Activated naive CD4-positive, alpha-beta T cell treated with anti-CD3 and anti-CD28 coated beads, Interleukin-2, amount 50 U/mL, for 72 hours (primary cell): ENCODE results near the gene IL10. TPM values are rescaled to one million over a fixed set of nuclear protein-coding genes. Genes with fewer than 3 reads are reported as not detected.

Experiments
- ATAC-seq, 2 donors: fragments of 150-1000 bp; cut with Tn5 transposase; 2 replicates each; pipeline ENCODE4 v1.10.0; 2021; ENCODE audit warnings: mild to moderate bottlenecking in 2 of 2, moderate library complexity in 2 of 2
- DNase-seq, 2 donors: peaks; one replicate each; pipeline ENCODE4 v3.0.0; 2021 to 2022; ENCODE audit warnings: low spot score in 2 of 2
- H3K27ac Mint-ChIP-seq, 2 donors: one replicate each; pipeline ENCODE4 v1.8.0; 2022; ENCODE audit warnings: mild to moderate bottlenecking in 2 of 2, mixed read lengths in 2 of 2
- H3K36me3 Mint-ChIP-seq, 2 donors: one replicate each; pipeline ENCODE4 v1.8.0; 2022; ENCODE audit warnings: mixed read lengths in 2 of 2
- H3K9me3 Mint-ChIP-seq, 2 donors: one replicate each; pipeline ENCODE4 v1.8.0; 2022; ENCODE audit warnings: mixed read lengths in 2 of 2
- total RNA-seq, 2 donors: library from RNA; stranded (reverse); gene quantifications; one replicate each; pipeline ENCODE4 v1.2.3, GENCODE V29; 2022

The IL10 gene
- under 1 TPM in 1 of 2 donors, not detected in 1; 0.29 TPM for total RNA-seq

- Mint-ChIP-seq H3K9me3 (no peaks in the 10 kb centered on the region), H3K27ac (no peak within 1 kb of the TSS), H3K36me3 (no peaks in the 10 kb centered on the region)
- no peak for ATAC-seq
- no peak for DNase-seq
These were observed at the start of gene IL10 for GRCh38 chr1:206772243-206772937. IL10 (minus strand) TSS chr1:206772494; CDS start chr1:206772435, 59 bp downstream.

GRCh38 chr1:206821493-206821892, 49.2 kb upstream of the IL10 start:
- H3K36me3 Mint-ChIP-seq: no peaks in the 10 kb centered on the region
- DNase-seq: no peak
- H3K27ac Mint-ChIP-seq: no peak overlapping the region
- H3K9me3 Mint-ChIP-seq: no peaks in the 10 kb centered on the region
- ATAC-seq: no peak

DNA sequence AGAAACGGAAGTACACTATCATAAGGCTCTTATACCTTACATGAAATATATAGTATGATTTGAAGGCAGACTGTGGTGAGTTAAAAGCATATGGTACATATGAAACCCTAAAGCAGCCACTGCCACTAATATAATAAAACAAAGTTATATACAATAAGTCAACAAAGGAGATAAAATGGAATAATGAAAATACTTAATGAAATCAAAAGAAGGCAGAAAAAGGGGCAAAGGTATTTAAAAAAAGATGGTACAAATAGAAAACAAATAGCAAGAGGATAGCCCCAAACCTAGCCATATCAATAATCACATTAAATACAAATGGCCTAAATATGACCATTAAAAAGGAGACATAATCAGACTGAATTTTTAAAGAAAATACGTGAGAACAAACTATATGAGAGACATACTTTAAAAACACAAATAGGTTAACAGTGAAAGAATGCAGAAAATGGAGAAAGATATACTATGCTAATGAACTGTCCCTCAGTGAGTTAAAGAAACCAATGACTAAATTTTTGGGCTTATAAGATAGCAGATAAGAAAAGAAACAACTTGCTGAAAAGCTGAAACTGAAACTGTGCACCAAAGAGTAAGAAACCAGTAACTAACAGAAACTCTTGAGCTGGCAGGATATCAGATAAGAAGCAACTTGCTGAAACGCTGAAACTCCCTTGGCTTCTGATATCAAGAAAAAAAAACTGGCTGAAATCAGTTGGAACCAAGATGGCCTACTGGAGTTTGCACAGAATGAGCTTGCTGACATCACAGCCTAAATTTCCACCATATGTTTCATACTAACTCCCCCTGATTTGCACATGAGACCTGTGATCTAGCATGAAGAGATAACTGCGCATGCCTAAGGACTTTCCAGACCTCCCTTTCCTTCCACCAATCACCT, 44.3 kb upstream of the IL10 start:
- H3K36me3 Mint-ChIP-seq: peaks cover 12 to 24% of the 10 kb centered on the region in 2 donors
- peaks cover 7 to 15% of the 10 kb centered on the region in 2 donors for H3K9me3 Mint-ChIP-seq
- peak overlapping the region; percentile 46 to 59 for H3K27ac Mint-ChIP-seq
- DNase-seq: no peak
- ATAC-seq: peak; percentile 93 to 97

DNA sequence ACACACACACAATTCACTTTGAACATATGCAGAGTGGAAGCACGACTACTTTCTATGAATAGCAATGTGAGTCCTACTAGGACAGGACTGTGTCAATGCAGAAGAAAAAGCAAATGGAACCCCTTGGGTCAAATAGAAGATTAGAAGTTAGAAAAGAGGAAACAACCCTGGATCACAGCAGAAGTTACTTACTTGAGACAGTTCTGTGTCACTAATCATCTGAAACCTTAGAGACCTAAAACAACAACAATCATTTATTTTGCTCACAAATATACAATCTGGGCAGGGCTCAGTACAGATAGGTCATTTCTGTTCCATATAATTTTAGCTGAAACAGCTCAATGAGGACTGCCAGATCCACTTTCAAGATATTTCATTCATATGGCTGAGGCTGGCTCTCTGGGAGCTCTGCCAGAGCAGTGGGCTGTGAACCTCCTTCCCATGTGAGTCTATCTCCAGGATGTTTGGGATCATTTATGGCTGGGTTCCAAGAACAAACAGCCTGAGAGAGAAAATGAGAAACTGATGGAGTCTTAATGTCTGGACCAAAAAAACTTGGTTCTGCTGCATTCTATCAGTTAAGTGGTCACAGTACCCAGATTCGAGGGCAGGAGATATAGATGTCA, 42.5 kb upstream of the IL10 start:
- H3K36me3 Mint-ChIP-seq: peaks cover 12 to 24% of the 10 kb centered on the region in 2 donors
- no peak for DNase-seq
- no peak for ATAC-seq
- H3K27ac Mint-ChIP-seq: no peak overlapping the region
- peaks cover 7 to 15% of the 10 kb centered on the region in 2 donors for H3K9me3 Mint-ChIP-seq

- Mint-ChIP-seq H3K9me3 (peaks cover 7 to 15% of the 10 kb centered on the region in 2 donors), H3K36me3 (peaks cover 12 to 24% of the 10 kb centered on the region in 2 donors), H3K27ac (no peak overlapping the region)
- DNase-seq (no peak), ATAC-seq (no peak)
These were observed 40.2 kb upstream of the IL10 start for GRCh38 chr1:206812471-206812870.

DNA sequence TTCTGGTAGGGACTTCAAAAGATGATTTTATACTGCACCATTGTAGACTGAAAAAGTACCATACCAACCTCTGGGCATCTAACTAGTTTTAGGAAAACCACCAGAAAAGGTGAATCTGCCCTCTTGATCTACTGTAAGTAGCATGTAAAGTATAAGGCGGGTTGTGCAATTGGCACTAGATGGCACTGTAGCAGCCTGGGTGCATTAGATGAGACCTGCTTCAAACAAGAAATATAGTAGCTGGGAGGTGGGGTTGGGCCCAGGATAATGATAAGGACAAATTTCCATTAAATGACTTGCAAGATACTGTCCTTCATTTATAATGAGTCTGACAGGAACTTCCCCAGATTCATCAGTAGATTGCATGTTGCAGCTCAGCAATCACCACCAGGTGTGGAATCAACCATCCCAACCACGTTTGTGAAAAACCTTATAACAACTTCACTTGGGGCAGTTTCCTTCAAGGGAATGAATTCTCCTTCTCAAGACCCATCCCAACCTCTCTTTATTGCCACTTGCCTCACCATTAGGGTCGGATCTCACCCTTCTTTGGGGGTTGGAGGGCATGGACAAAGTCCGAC, 37.3 kb upstream of the IL10 start:
- H3K9me3 Mint-ChIP-seq: peaks cover 7 to 15% of the 10 kb centered on the region in 2 donors
- H3K27ac Mint-ChIP-seq: no peak overlapping the region
- H3K36me3 Mint-ChIP-seq: peaks cover 12 to 24% of the 10 kb centered on the region in 2 donors
- DNase-seq: no peak
- ATAC-seq: peak; percentile 46 to 58

GRCh38 chr1:206808615-206809014, 36.3 kb upstream of the IL10 start:
- Mint-ChIP-seq H3K36me3 (peaks cover 12 to 17% of the 10 kb centered on the region in 2 donors), H3K27ac (no peak overlapping the region), H3K9me3 (peaks cover 7 to 10% of the 10 kb centered on the region in 2 donors)
- ATAC-seq: peak; percentile 72 to 75
- DNase-seq: peak in 1 of 2 donors; percentile 46

DNA sequence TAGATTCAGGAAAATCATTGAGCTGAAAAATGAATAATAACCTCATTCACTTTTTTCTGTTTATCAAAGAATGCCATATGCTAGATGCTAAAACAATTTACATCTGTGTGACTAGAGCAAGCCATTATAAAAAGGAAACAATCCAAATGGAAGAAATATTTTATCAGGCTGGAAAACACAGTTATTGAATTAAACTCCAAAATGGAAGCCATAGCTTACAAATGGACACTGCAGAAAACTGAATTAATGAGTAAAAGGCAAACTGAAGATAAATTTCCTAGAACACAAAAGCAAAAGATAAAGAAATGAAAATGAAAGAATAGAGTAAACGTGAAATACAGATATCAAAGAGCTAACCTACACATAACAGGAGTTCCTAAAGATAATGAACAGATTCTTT, 33.1 kb upstream of the IL10 start:
- H3K9me3 Mint-ChIP-seq: no peaks in the 10 kb centered on the region
- no peaks in the 10 kb centered on the region for H3K36me3 Mint-ChIP-seq
- DNase-seq (no peak), ATAC-seq (no peak)
- H3K27ac Mint-ChIP-seq: no peak overlapping the region

GRCh38 chr1:206804156-206804737, 32.0 kb upstream of the IL10 start:
- Mint-ChIP-seq H3K27ac (peak overlapping the region in 1 of 2 donors; percentile 85), H3K9me3 (no peaks in the 10 kb centered on the region), H3K36me3 (no peaks in the 10 kb centered on the region)
- DNase-seq (no peak), ATAC-seq (peak in 1 of 2 donors; percentile 16)

DNA sequence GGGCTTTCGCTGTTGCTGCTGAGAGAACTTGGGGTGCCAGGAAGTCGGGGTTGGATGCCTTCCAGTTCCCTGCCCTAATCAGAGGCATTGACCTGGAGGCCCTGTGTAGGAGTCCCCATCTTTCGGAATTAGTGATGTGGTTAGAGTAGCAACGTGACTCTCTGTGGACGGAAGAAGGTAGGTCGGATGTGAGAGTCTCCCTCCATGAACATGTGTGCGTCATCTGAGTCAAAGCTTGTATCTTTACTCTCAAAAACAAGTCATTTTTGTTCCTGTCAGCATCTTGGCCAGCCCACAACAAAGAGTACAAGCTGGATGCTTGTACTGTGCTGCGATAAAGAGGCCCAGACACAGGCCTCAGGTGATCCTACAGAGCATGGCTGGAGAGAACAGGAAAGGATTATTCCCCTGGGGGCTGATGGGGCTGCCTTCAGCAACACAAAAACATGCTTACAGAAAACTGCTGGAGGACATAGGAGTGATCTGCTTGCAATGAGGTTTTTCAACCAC, 31.0 kb upstream of the IL10 start:
- DNase-seq (peak; percentile 70 to 87), ATAC-seq (peak; percentile 92 to 97)
- Mint-ChIP-seq H3K27ac (peak overlapping the region; percentile 40 to 85), H3K36me3 (no peaks in the 10 kb centered on the region), H3K9me3 (no peaks in the 10 kb centered on the region)

- peak in 1 of 2 donors; percentile 3 for ATAC-seq
- H3K36me3 Mint-ChIP-seq: no peaks in the 10 kb centered on the region
- no peaks in the 10 kb centered on the region for H3K9me3 Mint-ChIP-seq
- no peak for DNase-seq
- H3K27ac Mint-ChIP-seq: peak overlapping the region in 1 of 2 donors; percentile 85
These were observed 30.1 kb upstream of the IL10 start for GRCh38 chr1:206802401-206802800.

DNA sequence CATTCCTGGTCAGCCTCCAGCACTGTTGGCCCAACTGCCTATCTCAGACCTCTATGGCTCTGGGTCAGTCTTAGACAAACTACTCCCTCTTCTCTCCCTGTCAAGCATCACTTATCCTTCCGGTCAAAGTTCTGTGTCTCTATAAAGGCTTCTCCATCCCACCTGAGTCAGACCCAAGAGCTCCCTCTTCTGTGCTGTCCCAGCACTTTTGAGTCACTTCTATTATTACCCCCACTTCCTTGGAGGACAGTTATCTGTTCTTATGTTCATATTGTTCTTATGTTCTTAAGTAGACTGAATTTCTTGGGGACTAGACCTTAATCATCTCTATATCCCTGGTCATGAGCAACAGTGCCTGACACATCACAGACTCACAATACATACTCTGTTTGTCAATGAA, 29.2 kb upstream of the IL10 start:
- ATAC-seq (no peak), DNase-seq (no peak)
- H3K27ac Mint-ChIP-seq: no peak overlapping the region
- no peaks in the 10 kb centered on the region for H3K36me3 Mint-ChIP-seq
- H3K9me3 Mint-ChIP-seq: no peaks in the 10 kb centered on the region

GRCh38 chr1:206800891-206801290, 28.6 kb upstream of the IL10 start:
- no peaks in the 10 kb centered on the region for H3K9me3 Mint-ChIP-seq
- H3K36me3 Mint-ChIP-seq: no peaks in the 10 kb centered on the region
- DNase-seq (no peak), ATAC-seq (no peak)
- H3K27ac Mint-ChIP-seq: no peak overlapping the region

- H3K9me3 Mint-ChIP-seq: no peaks in the 10 kb centered on the region
- no peak for ATAC-seq
- no peak overlapping the region for H3K27ac Mint-ChIP-seq
- DNase-seq: no peak
- no peaks in the 10 kb centered on the region for H3K36me3 Mint-ChIP-seq
These were observed 28.1 kb upstream of the IL10 start for GRCh38 chr1:206800411-206800810.

DNA sequence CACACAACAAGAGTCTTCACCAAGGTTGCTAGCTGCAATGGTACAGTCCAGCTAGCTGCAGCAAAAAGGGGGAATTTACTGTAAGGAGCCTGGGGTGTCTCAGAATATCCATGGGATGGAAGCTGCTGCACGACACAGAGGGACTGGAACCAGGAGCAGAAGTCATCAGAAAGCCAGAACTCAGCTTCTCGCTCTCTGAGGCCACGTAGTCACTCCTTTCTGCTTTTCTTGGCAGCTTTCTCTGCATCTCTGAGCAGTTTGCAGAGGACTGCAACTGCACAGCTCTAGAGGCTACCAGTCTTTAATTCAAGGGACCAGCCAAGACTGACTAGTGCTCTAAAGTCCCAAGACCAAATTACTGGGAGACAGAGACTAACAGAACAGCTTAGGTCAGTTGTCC, 27.0 kb upstream of the IL10 start:
- no peaks in the 10 kb centered on the region for H3K36me3 Mint-ChIP-seq
- ATAC-seq (no peak), DNase-seq (no peak)
- H3K27ac Mint-ChIP-seq: no peak overlapping the region
- no peaks in the 10 kb centered on the region for H3K9me3 Mint-ChIP-seq

DNA sequence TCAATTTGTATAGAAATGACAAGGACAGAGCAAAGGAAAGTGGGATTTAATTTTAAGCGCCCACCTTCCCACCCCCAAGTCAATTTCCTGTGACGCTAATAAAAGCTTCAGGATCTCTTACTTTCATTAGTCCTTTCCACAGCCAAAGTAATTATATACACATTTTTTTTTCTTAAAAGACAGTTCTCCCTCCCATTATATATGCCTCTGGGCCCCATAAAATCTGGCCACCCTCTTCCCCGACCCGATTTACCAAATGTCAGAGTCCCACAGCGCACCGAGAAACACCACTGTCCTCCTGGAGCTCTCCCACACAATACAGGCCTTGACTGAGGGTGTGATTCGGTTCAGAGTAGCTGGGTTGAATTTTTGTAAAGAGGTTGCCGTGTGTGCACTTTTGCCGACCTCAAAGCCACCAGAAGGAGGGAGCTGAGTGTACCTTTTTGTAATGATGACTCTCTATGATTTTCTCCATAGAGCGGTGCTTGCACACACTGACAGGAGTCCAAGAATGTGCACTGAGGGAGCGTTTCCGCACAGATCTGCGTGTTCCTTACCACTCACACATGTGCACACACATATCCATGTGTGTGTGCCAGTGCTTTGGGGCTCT, 26.2 kb upstream of the IL10 start:
- no peaks in the 10 kb centered on the region for H3K36me3 Mint-ChIP-seq
- DNase-seq (no peak), ATAC-seq (no peak)
- H3K27ac Mint-ChIP-seq: no peak overlapping the region
- no peaks in the 10 kb centered on the region for H3K9me3 Mint-ChIP-seq
